Daoy (cell line): ENCODE data around the gene FAM174C. TPM values are rescaled to one million over a fixed set of nuclear protein-coding genes. Genes with fewer than 3 reads are reported as not detected.
A peak's percentile ranks its signal among the peaks of the same experiment; 100 is the strongest.
"Not testable (repeated sequence)": the region's sequence is repeated elsewhere in the genome, so short reads cannot be mapped to it uniquely, and the experiment has no call there.

Experiments
- DNase-seq: peaks from one replicate; pipeline ENCODE4 v3.0.0-alpha.2; 2015; ENCODE audit warnings: low read depth
- total RNA-seq: library from RNA; depleted of rRNA; stranded (reverse); fragments of >200 nt; shearing (Covaris generic); gene quantifications from 2 replicates; pipeline ENCODE4 v1.2.3, GENCODE V29; 2014

Gene FAM174C
- total RNA-seq, 1 experiment from 2014 or later: 59.0 TPM

GRCh38 chr19:1237027-1237659 lies 38.2 kb upstream of the FAM174C start:
- no peak for DNase-seq

- DNase-seq: peak; percentile 58
These were observed 37.5 kb upstream of the FAM174C start, which contains the start of gene CBARP for GRCh38 chr19:1237754-1238368. Gene CBARP (minus strand): TSS chr19:1238005. CDS start chr19:1236100, 1,905 bp downstream.

GRCh38 chr19:1238369-1239303 lies 36.7 kb upstream of the FAM174C start:
- no peak for DNase-seq

- no peak for DNase-seq
These were observed 35.9 kb upstream of the FAM174C start for GRCh38 chr19:1239420-1239795.

DNA sequence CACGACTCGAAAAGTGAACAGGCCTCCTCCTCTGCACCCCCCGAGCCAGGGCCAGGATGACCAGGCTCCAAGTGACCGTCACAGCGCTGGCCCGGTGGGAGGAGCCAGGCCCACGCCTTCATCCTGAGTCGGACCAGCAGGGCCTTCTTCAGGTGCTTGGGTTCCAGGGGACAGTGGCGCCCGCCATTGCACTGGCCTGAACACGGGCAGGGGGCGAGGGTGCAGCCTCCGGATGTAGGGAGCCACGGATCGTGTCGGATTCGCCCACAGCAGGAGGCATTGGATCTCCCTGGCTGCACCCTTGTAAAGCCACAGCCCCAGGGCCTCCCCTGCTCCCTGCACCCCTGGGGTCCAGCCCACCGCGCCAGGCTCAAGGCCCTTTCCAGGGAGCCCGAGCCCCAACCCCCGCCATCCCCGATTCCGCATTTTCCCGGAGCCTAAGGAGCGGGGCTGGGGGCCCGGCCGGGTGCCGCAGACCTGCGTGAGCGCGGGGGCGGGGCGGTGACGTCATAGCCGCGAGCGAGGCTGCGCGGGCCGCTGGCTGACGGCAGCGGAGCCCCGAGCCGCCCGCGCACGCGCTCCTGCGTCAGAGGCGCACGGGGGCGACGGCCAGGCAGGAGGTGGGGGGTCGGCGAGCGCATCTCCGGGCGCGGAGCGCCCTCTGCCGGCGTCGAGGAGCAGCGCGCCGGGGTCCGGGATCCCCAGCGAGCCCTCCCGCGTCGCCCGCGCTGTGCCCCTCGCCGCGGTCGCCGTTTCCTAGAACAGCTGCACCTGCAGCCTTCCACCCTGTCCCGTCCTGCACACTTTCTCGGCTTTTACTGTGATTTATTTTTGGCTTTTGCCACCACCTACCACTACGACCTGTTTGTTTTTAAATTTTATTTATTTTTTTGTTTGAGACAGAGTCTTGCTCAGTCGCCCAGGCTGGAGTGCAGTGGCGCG lies 35.3 kb upstream of the FAM174C start:
- peak; percentile 93 for DNase-seq

- no peak for DNase-seq
These were observed 34.4 kb upstream of the FAM174C start for GRCh38 chr19:1240925-1241324.

DNA sequence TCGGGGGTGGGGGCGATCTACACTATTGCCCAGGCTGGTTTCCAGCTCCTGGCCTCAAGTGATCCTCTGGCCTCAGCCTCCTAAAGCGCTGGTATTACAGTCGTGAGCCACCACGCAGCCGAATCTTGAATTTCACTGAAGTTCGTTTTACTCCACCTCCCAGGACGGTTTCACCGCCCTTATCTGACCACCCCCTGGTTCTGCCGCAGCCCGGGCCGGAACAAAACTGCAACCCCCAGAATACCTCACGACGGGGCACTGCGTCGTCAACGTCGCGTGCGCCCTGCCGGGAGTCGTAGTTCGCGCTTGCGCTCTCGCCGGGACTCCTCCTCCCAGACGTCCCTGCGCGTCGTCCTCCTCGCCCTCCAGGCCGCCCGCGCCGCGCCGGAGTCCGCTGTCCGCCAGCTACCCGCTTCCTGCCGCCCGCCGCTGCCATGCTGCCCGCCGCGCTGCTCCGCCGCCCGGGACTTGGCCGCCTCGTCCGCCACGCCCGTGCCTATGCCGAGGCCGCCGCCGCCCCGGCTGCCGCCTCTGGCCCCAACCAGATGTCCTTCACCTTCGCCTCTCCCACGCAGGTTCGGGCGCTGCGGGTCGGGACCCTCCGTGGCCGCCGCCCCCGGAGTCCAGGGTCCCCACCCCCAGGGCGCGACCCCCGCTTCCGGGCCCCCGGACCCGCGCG lies 33.8 kb upstream of the FAM174C start, which contains the start of gene ATP5F1D:
Gene ATP5F1D, plus strand, starts transcription at position 335 of the 679 bp plus-strand sequence. Its CDS starts 100 bp downstream, at position 435.
- DNase-seq: peak; percentile 98

GRCh38 chr19:1243768-1244692 lies 31.3 kb upstream of the FAM174C start:
- DNase-seq: peak; percentile 87

DNA sequence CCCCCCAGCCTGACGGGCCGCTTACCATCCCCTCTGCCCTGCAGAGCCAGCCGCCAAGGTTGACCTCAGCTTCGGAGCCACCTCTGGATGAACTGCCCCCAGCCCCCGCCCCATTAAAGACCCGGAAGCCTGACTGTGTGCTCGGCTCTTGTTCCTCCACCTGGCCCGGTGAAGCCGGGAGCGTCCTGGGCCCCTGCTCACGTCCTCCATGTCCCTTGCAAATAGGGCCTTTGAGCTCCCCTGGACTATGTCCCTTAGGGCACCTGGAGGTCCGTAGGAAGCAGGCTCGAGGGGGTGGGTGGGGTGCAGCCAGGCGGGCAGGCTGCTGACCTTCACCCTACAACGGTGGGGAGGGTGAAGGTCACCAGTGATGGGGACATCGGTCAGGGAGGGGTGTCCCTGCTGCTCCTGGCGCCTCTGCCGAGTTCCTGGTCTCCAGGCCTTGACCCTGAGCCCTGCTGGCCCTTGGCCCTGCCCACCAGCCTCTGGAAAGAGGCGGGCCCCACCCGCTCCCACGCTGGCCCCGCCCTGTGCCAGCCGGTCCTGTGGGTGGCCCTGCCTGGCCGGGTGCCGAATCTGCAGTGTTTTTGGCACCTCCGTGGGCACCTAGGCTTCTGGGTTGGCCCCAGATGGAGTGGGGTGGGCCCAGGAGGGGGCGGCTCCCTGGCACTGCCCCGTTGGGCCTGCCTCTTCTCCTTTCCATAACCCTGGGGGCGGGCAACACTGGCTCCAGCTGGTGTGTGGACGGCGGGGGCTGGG lies 30.5 kb upstream of the FAM174C start:
- no peak for DNase-seq

DNA sequence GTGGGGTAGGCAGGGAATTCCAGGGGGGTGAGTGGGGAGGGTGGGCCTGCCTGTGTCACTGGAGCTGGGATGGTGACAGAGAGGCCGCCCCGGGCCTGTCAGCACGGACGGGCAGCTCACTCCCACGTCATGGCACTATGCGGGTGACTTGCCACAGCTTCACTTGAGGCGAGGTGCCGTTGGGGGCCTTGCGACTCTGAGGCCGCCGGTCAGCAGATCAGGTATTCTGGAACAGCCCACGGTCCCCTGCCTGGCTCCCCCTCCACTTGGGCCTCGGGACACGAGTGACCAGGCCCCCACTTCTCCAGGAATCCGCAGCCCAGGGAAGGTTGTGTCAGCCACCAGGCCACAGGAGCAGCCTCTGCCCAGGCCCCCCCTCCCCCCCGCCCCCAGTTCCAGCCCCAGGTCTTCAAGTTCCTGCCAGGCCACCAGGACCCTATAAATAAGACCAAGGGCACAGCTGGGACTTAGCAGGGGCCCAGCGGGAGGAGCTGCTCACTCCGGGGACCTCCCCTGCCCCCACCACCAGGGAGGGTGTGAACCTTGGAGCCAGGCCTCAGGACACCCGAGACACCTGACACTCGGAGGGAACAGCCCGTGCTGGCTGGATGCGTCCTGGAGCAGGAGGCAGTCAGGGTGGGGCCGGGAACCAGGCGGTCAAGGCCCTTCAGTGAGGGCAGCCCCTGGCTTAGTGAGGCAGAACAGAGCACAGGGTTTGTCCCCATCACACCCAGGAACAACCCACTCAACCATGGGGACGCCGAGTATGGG lies 29.7 kb upstream of the FAM174C start:
- DNase-seq: no peak

GRCh38 chr19:1246265-1247087 lies 28.9 kb upstream of the FAM174C start:
- DNase-seq: not testable (repeated sequence)

DNA sequence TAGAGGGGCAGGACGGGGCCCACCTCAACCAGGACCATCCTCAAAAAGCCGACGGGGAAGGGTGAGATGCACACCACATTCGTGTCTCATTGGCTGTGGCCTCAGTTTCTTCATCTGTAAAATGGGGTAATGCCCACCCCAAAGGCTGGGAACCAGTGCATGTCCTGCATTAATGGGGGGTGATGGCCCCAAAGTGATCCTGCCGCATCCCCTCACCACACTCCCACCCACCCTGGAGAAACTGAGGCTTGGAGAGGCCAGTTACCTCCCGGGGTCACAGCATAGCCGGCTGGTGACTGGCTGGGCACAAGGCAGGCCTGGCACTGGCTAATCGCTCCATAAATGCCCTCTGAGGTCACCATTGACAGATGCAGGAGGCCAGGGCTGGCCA lies 27.6 kb upstream of the FAM174C start:
- no peak for DNase-seq

- peak; percentile 92 for DNase-seq
These were observed 27.1 kb upstream of the FAM174C start, which contains the start of gene MIDN for GRCh38 chr19:1248139-1248785. Gene MIDN (plus strand): TSS chr19:1248583. CDS start chr19:1250297, 1,714 bp downstream.

- peak; percentile 90 for DNase-seq
These were observed 26.5 kb upstream of the FAM174C start for GRCh38 chr19:1248786-1249297.

- peak; percentile 98 for DNase-seq
These were observed 25.9 kb upstream of the FAM174C start for GRCh38 chr19:1249298-1249989.
